ENCODE results near the gene ANKRD9. TPM values are rescaled to one million over a fixed set of nuclear protein-coding genes. Genes with fewer than 3 reads are reported as not detected.
A peak's percentile ranks its signal among the peaks of the same experiment; 100 is the strongest.

ANKRD9 gene
- total and polyA plus RNA-seq, 2 of the 13 experiments (the other 11 are each of a cell fraction or from before 2014, with no cell fraction given), result 10.0 to 15.0 TPM

- peak; percentile 26; the same call in 1 of the 2 replicates for TF ChIP-seq KDM5B (CRISPR knock-in tag; IDR thresholded peaks at IDR 0.05; ENCODE audit: borderline replicate concordance)
- TF ChIP-seq YEATS2 (CRISPR knock-in tag; IDR thresholded peaks at IDR 0.05; ENCODE audit: borderline replicate concordance), result no peak
- TF ChIP-seq ZBTB14 (CRISPR knock-in tag; IDR thresholded peaks at IDR 0.05), result 0 out of 2 replicates have a peak, but pooled peaks have one; percentile 25
- peak; percentile 57; the same call in 1 of the 2 replicates for TF ChIP-seq SP4 (CRISPR knock-in tag; IDR thresholded peaks at IDR 0.05)
- TF ChIP-seq ISX (CRISPR knock-in tag; conservative IDR thresholded peaks at IDR 0.05), result no peak
- TF ChIP-seq ARNTL (CRISPR knock-in tag; IDR thresholded peaks at IDR 0.05), result no peak
- no peak for TF ChIP-seq KAT7 (CRISPR knock-in tag; IDR thresholded peaks at IDR 0.05; ENCODE audit: borderline replicate concordance)
- no peak for TF ChIP-seq STAT5B (CRISPR knock-in tag; IDR thresholded peaks at IDR 0.05)
- TF ChIP-seq BCLAF1 (IDR thresholded peaks at IDR 0.05), result no peak
- TF ChIP-seq ZNF777 (CRISPR knock-in tag; IDR thresholded peaks at IDR 0.05), result peak; percentile 31; the same call in 1 of the 2 replicates
- peak; percentile 36; the same call in 1 of the 2 replicates for TF ChIP-seq KLF12 (CRISPR knock-in tag; IDR thresholded peaks at IDR 0.05; ENCODE audit: borderline replicate concordance)
- 0 out of 2 replicates have a peak, but pooled peaks have one; percentile 42 for TF ChIP-seq ZNF335 (CRISPR knock-in tag; IDR thresholded peaks at IDR 0.05)
- TF ChIP-seq AHR (CRISPR knock-in tag; IDR thresholded peaks at IDR 0.05), result 0 out of 2 replicates have a peak, but pooled peaks have one; percentile 19
- no peak for TF ChIP-seq ZBTB8A (CRISPR knock-in tag; IDR thresholded peaks at IDR 0.05; ENCODE audit: borderline replicate concordance, low read depth)
- TF ChIP-seq THYN1 (CRISPR knock-in tag; IDR thresholded peaks at IDR 0.05; ENCODE audit: borderline replicate concordance, low read depth), result 0 out of 2 replicates have a peak, but pooled peaks have one; percentile 59
- no peak for TF ChIP-seq HNF4G (IDR thresholded peaks at IDR 0.05; ENCODE audit: borderline replicate concordance, low read depth, low read length)
- TF ChIP-seq HNF4G (CRISPR knock-in tag; IDR thresholded peaks at IDR 0.05; ENCODE audit: borderline replicate concordance, low read depth), result peak; percentile 47; the same call in 1 of the 2 replicates
- TF ChIP-seq ARNT2 (CRISPR knock-in tag; IDR thresholded peaks at IDR 0.05; ENCODE audit: low read depth), result peak; percentile 47; the same call in 1 of the 2 replicates
- peak; percentile 43; the same call in 1 of the 2 replicates for TF ChIP-seq SPEN (CRISPR knock-in tag; IDR thresholded peaks at IDR 0.05; ENCODE audit: low read depth)
- TF ChIP-seq SOX13 (IDR thresholded peaks at IDR 0.05), result no peak
- no peak for TF ChIP-seq SOX13 (CRISPR knock-in tag; conservative IDR thresholded peaks at IDR 0.05 in 1 of 2, IDR thresholded peaks at IDR 0.05 in 1 of 2)
- 0 out of 2 replicates have a peak, but pooled peaks have one; percentile 5 for TF ChIP-seq ZZZ3 (CRISPR knock-in tag; IDR thresholded peaks at IDR 0.05; ENCODE audit: borderline replicate concordance)
- TF ChIP-seq ZNF576 (CRISPR knock-in tag; IDR thresholded peaks at IDR 0.05), result 0 out of 2 replicates have a peak, but pooled peaks have one; percentile 43
- no peak for TF ChIP-seq NCOA2 (CRISPR knock-in tag; IDR thresholded peaks at IDR 0.05)
- no peak for TF ChIP-seq NAIF1 (CRISPR knock-in tag; IDR thresholded peaks at IDR 0.05; ENCODE audit: borderline replicate concordance)
- TF ChIP-seq RFX3 (CRISPR knock-in tag; IDR thresholded peaks at IDR 0.05), result no peak
Measured at GRCh38 chr14:102508774-102509745, 516 bp downstream of the ANKRD9 start (continued).
